Naive B cell (primary cell): Measurements from ENCODE around the gene PNMT. TPM values are rescaled to one million over a fixed set of nuclear protein-coding genes. Genes with fewer than 3 reads are reported as not detected.
A peak's percentile ranks its signal among the peaks of the same experiment; 100 is the strongest.
"Not testable (repeated sequence)": the region's sequence is repeated elsewhere in the genome, so short reads cannot be mapped to it uniquely, and the experiment has no call there.

ENCODE experiments used
- ATAC-seq, 2 donors: fragments of 150-1000 bp; cut with Tn5 transposase; 2 replicates each; pipeline ENCODE4 v1.10.0; 2021; ENCODE audit warnings: low read depth in 2 of 2, mild to moderate bottlenecking in 2 of 2, moderate library complexity in 2 of 2
- DNase-seq: peaks from one replicate; pipeline ENCODE4 v3.0.0; 2022
- H3K27ac Mint-ChIP-seq, 6 donors: one replicate each; pipeline ENCODE4 v1.8.0; 2020 to 2022; ENCODE audit warnings: mild to moderate bottlenecking in 6 of 6, mixed read lengths in 6 of 6, moderate library complexity in 5 of 6, inconsistent platforms in 2 of 6
- H3K27me3 Mint-ChIP-seq, 3 donors: one replicate each; pipeline ENCODE4 v1.8.0; 2021 to 2022; ENCODE audit warnings: mixed read lengths in 3 of 3, mild to moderate bottlenecking in 1 of 3
- H3K36me3 Mint-ChIP-seq, 2 donors: one replicate each; pipeline ENCODE4 v1.8.0; 2020 to 2022; ENCODE audit warnings: mixed read lengths in 2 of 2, inconsistent platforms in 1 of 2, mild to moderate bottlenecking in 1 of 2
- H3K4me1 Mint-ChIP-seq, 3 donors: one replicate each; pipeline ENCODE4 v1.8.0; 2020 to 2022; ENCODE audit warnings: mixed read lengths in 3 of 3, inconsistent platforms in 1 of 3, mild to moderate bottlenecking in 1 of 3, moderate library complexity in 1 of 3
- H3K4me3 Mint-ChIP-seq, 8 donors: one replicate each; pipeline ENCODE4 v1.8.0; 2020 to 2022; ENCODE audit warnings: mild to moderate bottlenecking in 8 of 8, mixed read lengths in 8 of 8, moderate library complexity in 8 of 8, inconsistent platforms in 2 of 8
- H3K9me3 Mint-ChIP-seq, 7 donors: one replicate each; pipeline ENCODE4 v1.8.0; 2020 to 2022; ENCODE audit warnings: mixed read lengths in 7 of 7, mild to moderate bottlenecking in 5 of 7, inconsistent platforms in 2 of 7, moderate library complexity in 1 of 7
- polyA plus RNA-seq, 6 donors: library from polyadenylated mRNA; unstranded; fragments of 300-500 nt; fragmentation: Illumina TruSeq; gene quantifications; one replicate each; pipeline ENCODE4 v1.2.3, GENCODE V29; 2021; ENCODE audit warnings: low read depth in 6 of 6

The PNMT gene
- polyA plus RNA-seq, 6 donors from 2014 or later: not detected

GRCh38 chr17:39699157-39699817, 31.0 kb downstream of the PNMT start:
- peaks cover 28 to 41% (median 38%) of the 10 kb centered on the region in 3 donors for H3K27me3 Mint-ChIP-seq
- not testable (repeated sequence) for H3K27ac Mint-ChIP-seq

DNA sequence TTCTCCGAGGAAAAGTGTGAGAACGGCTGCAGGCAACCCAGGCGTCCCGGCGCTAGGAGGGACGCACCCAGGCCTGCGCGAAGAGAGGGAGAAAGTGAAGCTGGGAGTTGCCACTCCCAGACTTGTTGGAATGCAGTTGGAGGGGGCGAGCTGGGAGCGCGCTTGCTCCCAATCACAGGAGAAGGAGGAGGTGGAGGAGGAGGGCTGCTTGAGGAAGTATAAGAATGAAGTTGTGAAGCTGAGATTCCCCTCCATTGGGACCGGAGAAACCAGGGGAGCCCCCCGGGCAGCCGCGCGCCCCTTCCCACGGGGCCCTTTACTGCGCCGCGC, 31.5 kb downstream of the PNMT start, which contains the start of gene ERBB2:
ERBB2 (plus strand) TSS at position 247 of the 330 bp plus-strand sequence. CDS start 175 bp downstream, outside the sequence.
- no peak for DNase-seq
- Mint-ChIP-seq H3K27ac (peak within 1 kb of the TSS in 1 of 6 donors; percentile 85), H3K27me3 (peaks cover 28 to 41% (median 38%) of the 10 kb centered on the region in 3 donors), H3K4me1 (peaks cover 10 to 25% (median 22%) of the 10 kb centered on the region in 3 donors), H3K4me3 (peak within 1 kb of the TSS; percentile 47 to 87 (median 66)), H3K9me3 (no peaks in the 10 kb centered on the region), H3K36me3 (peaks cover 0 to 29% of the 10 kb centered on the region in 2 donors)
- no peak for ATAC-seq

More at GRCh38 chr17:39699157-39699817, 31.0 kb downstream of the PNMT start:
- DNase-seq, H3K9me3 Mint-ChIP-seq, ATAC-seq: not testable (repeated sequence)
- Mint-ChIP-seq H3K36me3 (peaks cover 0 to 34% of the 10 kb centered on the region in 2 donors), H3K4me3 (peak overlapping the region; percentile 9 to 87 (median 66)), H3K4me1 (peaks cover 10 to 25% (median 25%) of the 10 kb centered on the region in 3 donors)

- peaks cover 10 to 25% (median 22%) of the 10 kb centered on the region in 3 donors for H3K4me1 Mint-ChIP-seq
- H3K36me3 Mint-ChIP-seq: peaks cover 0 to 26% of the 10 kb centered on the region in 2 donors
- DNase-seq (no peak), ATAC-seq (peak in 1 of 2 donors; percentile 14)
- no peak overlapping the region for H3K27ac Mint-ChIP-seq
- H3K9me3 Mint-ChIP-seq: no peaks in the 10 kb centered on the region
- H3K27me3 Mint-ChIP-seq: peaks cover 28 to 41% (median 38%) of the 10 kb centered on the region in 3 donors
- peak overlapping the region in 4 of 8 donors; percentile 61 to 72 (median 68) for H3K4me3 Mint-ChIP-seq
Measured at GRCh38 chr17:39700148-39700987, 32.1 kb downstream of the PNMT start.

GRCh38 chr17:39701012-39701783, 32.9 kb downstream of the PNMT start:
- peak overlapping the region in 3 of 8 donors; percentile 39 to 69 (median 61) for H3K4me3 Mint-ChIP-seq
- peaks cover 0 to 26% of the 10 kb centered on the region in 2 donors for H3K36me3 Mint-ChIP-seq
- H3K27ac Mint-ChIP-seq: peak overlapping the region in 1 of 6 donors; percentile 81
- H3K27me3 Mint-ChIP-seq: peaks cover 28 to 41% (median 38%) of the 10 kb centered on the region in 3 donors
- H3K9me3 Mint-ChIP-seq: no peaks in the 10 kb centered on the region
- no peak for ATAC-seq
- peaks cover 10 to 25% (median 22%) of the 10 kb centered on the region in 3 donors for H3K4me1 Mint-ChIP-seq
- no peak for DNase-seq

- DNase-seq (no peak), ATAC-seq (no peak)
- no peak overlapping the region for H3K27ac Mint-ChIP-seq
- no peak overlapping the region for H3K4me3 Mint-ChIP-seq
- H3K36me3 Mint-ChIP-seq: peaks cover 0 to 26% of the 10 kb centered on the region in 2 donors
- no peaks in the 10 kb centered on the region for H3K9me3 Mint-ChIP-seq
- peaks cover 14 to 28% (median 22%) of the 10 kb centered on the region in 3 donors for H3K4me1 Mint-ChIP-seq
- H3K27me3 Mint-ChIP-seq: peaks cover 28 to 41% (median 38%) of the 10 kb centered on the region in 3 donors
Measured at GRCh38 chr17:39701784-39702422, 33.6 kb downstream of the PNMT start.

DNA sequence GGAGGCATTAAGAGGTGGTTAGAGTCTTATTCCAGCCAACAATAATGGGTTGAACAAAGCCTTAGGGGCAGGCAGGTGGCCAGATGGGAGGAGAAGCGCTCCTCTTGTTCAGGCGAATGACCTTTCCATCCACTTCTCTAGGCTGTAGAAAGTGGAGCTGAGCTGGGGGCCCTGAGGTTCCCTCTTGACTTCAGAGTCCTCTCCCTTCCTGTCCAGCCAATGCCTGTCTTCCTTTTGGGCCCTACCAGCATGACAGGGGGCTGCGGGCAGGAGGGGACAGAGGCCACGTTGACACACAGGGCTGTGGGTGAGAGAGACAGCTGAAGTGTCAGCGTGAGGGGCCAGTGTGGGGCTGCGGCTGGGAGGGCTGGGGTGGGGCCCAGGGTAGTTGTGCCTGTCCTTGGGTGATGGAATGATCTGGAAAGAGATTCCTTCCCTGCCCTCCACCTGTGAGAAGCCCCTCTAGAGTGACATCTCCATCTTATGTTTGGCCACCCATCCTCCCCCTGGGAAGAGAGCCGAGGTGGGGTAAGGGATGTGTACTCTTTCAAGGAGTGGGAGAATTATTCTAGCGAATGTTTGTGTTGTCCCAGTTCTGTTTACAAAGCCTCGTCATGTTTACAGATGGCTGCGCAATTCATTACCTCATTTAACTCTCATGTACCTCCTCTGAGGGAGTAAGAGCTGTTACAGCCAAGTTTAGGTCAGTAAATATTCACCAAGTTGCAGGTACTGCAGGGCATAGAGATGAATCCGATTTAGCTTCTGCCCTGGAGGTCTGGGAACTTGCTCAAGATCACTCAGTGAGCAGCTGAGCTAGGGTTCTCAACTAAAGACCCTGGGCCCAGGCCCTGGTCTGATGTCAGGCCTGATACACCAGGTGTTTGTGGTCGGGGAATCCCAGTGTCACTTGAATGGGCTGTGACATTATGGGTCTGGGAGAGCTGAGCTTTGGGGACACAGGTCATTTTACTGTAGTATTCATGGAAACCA, 34.9 kb downstream of the PNMT start:
- no peak overlapping the region for H3K4me3 Mint-ChIP-seq

DNA sequence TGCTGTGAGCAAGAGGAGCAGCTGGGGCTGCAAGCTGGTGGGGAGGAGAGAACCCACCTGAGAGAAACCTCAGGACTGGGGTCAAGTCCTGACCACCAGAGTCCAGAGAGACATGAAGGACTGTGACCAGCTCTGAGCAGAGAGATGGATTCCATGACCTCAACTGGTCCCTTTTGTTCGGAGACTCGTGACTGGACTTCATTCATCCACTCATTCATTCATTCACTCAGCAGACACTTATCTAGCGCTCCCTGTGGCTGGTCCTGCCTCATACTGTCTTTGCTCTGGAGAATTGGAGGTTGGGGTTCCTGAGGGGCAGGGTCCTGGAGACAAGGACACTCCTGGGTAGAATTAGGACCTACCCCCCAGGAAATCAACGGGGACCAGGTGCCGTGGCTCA, 35.7 kb downstream of the PNMT start:
- DNase-seq (no peak), ATAC-seq (no peak)
- H3K4me1 Mint-ChIP-seq: peaks cover 24 to 37% (median 28%) of the 10 kb centered on the region in 3 donors
- no peak overlapping the region for H3K4me3 Mint-ChIP-seq
- H3K9me3 Mint-ChIP-seq: no peaks in the 10 kb centered on the region
- H3K27ac Mint-ChIP-seq: peak overlapping the region in 1 of 6 donors; percentile 89
- H3K36me3 Mint-ChIP-seq: peaks cover 0 to 17% of the 10 kb centered on the region in 2 donors
- H3K27me3 Mint-ChIP-seq: peaks cover 20 to 29% (median 26%) of the 10 kb centered on the region in 3 donors

More for the DNA sequence above, 34.9 kb downstream of the PNMT start:
- H3K9me3 Mint-ChIP-seq: no peaks in the 10 kb centered on the region
- DNase-seq (no peak), ATAC-seq (peak; percentile 67 to 79)
- H3K27ac Mint-ChIP-seq: peak overlapping the region in 1 of 6 donors; percentile 89
- H3K4me1 Mint-ChIP-seq: peaks cover 23 to 33% (median 27%) of the 10 kb centered on the region in 3 donors
- peaks cover 0 to 19% of the 10 kb centered on the region in 2 donors for H3K36me3 Mint-ChIP-seq
- peaks cover 23 to 34% (median 30%) of the 10 kb centered on the region in 3 donors for H3K27me3 Mint-ChIP-seq

- Mint-ChIP-seq H3K9me3 (no peaks in the 10 kb centered on the region), H3K4me1 (peaks cover 22 to 34% (median 30%) of the 10 kb centered on the region in 3 donors), H3K36me3 (peaks cover 0 to 7% of the 10 kb centered on the region in 2 donors), H3K27me3 (peaks cover 10 to 18% (median 16%) of the 10 kb centered on the region in 3 donors), H3K4me3 (peak overlapping the region in 1 of 8 donors; percentile 15), H3K27ac (peak overlapping the region in 1 of 6 donors; percentile 36)
- ATAC-seq (no peak), DNase-seq (no peak)
Measured at GRCh38 chr17:39704821-39705551, 36.7 kb downstream of the PNMT start.

DNA sequence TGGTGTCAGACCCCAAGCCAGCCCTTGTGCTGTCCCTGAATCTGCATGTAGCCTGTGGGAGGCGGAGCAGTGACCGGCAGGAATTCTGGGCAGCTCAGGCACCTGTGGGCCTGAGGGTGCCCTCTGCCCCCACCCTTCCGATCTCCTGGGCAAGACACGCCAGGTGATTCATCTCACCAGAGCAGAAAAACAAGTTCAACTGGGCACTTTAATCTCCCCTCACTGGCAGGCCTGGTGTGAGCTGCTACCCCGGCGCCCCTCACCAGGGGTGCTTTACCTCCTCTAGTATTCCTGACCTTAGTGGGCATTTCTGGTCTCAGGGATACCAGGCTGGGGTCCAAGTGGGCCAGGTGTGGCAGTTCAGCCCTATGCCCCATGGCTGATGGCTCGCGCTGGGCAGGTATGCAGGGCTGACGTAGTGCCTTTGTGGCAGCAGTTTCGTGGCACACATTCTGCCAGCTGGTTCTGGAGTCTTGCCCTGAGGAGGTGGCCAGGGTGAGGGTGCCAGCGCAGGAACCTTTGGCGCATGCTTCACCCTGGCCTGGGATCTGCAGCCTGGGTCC, 37.6 kb downstream of the PNMT start:
- Mint-ChIP-seq H3K9me3 (no peaks in the 10 kb centered on the region), H3K4me3 (no peak overlapping the region), H3K4me1 (peaks cover 17 to 28% (median 28%) of the 10 kb centered on the region in 3 donors), H3K27ac (peak overlapping the region in 1 of 6 donors; percentile 24), H3K27me3 (peaks cover 9 to 11% (median 10%) of the 10 kb centered on the region in 3 donors), H3K36me3 (peaks cover 0 to 7% of the 10 kb centered on the region in 2 donors)
- DNase-seq (no peak), ATAC-seq (no peak)

GRCh38 chr17:39706383-39706782, 38.1 kb downstream of the PNMT start:
- ATAC-seq (no peak), DNase-seq (no peak)
- peaks cover 16 to 23% (median 22%) of the 10 kb centered on the region in 3 donors for H3K4me1 Mint-ChIP-seq
- no peak overlapping the region for H3K27ac Mint-ChIP-seq
- peaks cover 3 to 6% (median 5%) of the 10 kb centered on the region in 3 donors for H3K27me3 Mint-ChIP-seq
- H3K4me3 Mint-ChIP-seq: no peak overlapping the region
- no peaks in the 10 kb centered on the region for H3K9me3 Mint-ChIP-seq
- H3K36me3 Mint-ChIP-seq: peaks cover 0 to 3% of the 10 kb centered on the region in 2 donors

GRCh38 chr17:39706921-39707337, 38.7 kb downstream of the PNMT start:
- Mint-ChIP-seq H3K27ac (peak overlapping the region in 3 of 6 donors; percentile 39 to 87 (median 86)), H3K4me1 (peaks cover 16 to 21% (median 21%) of the 10 kb centered on the region in 3 donors), H3K36me3 (no peaks in the 10 kb centered on the region), H3K9me3 (no peaks in the 10 kb centered on the region), H3K27me3 (peaks cover 0 to under 1% (median 0%) of the 10 kb centered on the region in 3 donors), H3K4me3 (peak overlapping the region in 3 of 8 donors; percentile 30 to 76 (median 30))
- no peak for ATAC-seq
- no peak for DNase-seq
